ENCODE data around the gene KRT76. TPM values are rescaled to one million over a fixed set of nuclear protein-coding genes. Genes with fewer than 3 reads are reported as not detected.

The KRT76 gene
- total RNA-seq: not detected
- long read RNA-seq: 0 reads

GRCh38 chr12:52776913-52777395 is at the start of gene KRT76:
Gene KRT76 (minus strand): TSS chr12:52777345. CDS start chr12:52777291, 54 bp downstream.
- Histone ChIP-seq H3K36me3 (no peaks in the 10 kb centered on the region), H3K4me3 (no peak within 1 kb of the TSS), H3K27me3 (ENCODE audit: low read depth) (peaks cover 86% of the 10 kb centered on the region), H3K4me1 (no peaks in the 10 kb centered on the region), H3K27ac (replicated peaks) (no peak within 1 kb of the TSS), H3K9me3 (replicated peaks) (no peaks in the 10 kb centered on the region)
- TF ChIP-seq CTCF (IDR thresholded peaks at IDR 0.05; ENCODE audit: borderline replicate concordance): no peak
- intact Hi-C loops (cut with micrococcal nuclease): no loop called here
- DNase-seq: no peak

GRCh38 chr12:52825961-52826360 is 48.8 kb upstream of the KRT76 start:
- no peak overlapping the region for H3K4me3 ChIP-seq
- intact Hi-C loops (cut with micrococcal nuclease): no loop called here
- peaks cover 39% of the 10 kb centered on the region for H3K27me3 ChIP-seq (ENCODE audit: low read depth)
- H3K4me1 ChIP-seq: no peaks in the 10 kb centered on the region
- no peak for TF ChIP-seq CTCF (IDR thresholded peaks at IDR 0.05; ENCODE audit: borderline replicate concordance)
- H3K36me3 ChIP-seq: no peaks in the 10 kb centered on the region
- H3K9me3 ChIP-seq (replicated peaks): no peaks in the 10 kb centered on the region
- DNase-seq: no peak
- H3K27ac ChIP-seq (replicated peaks): no peak overlapping the region

- H3K9me3 ChIP-seq (replicated peaks): no peaks in the 10 kb centered on the region
- no peak for TF ChIP-seq CTCF (IDR thresholded peaks at IDR 0.05; ENCODE audit: borderline replicate concordance)
- intact Hi-C loops (cut with micrococcal nuclease): no loop called here
- no peak overlapping the region for H3K27ac ChIP-seq (replicated peaks)
- no peak overlapping the region for H3K4me3 ChIP-seq
- H3K4me1 ChIP-seq: no peaks in the 10 kb centered on the region
- H3K27me3 ChIP-seq (ENCODE audit: low read depth): peaks cover 41% of the 10 kb centered on the region
- DNase-seq: no peak
- no peaks in the 10 kb centered on the region for H3K36me3 ChIP-seq
Observed at GRCh38 chr12:52824741-52825410, 47.7 kb upstream of the KRT76 start.

GRCh38 chr12:52823761-52824450 is 46.8 kb upstream of the KRT76 start:
- no peak for DNase-seq
- H3K27me3 ChIP-seq (ENCODE audit: low read depth): peaks cover 50% of the 10 kb centered on the region
- no peaks in the 10 kb centered on the region for H3K9me3 ChIP-seq (replicated peaks)
- no peak overlapping the region for H3K27ac ChIP-seq (replicated peaks)
- intact Hi-C loops (cut with micrococcal nuclease): no loop called here
- no peaks in the 10 kb centered on the region for H3K36me3 ChIP-seq
- no peak for TF ChIP-seq CTCF (IDR thresholded peaks at IDR 0.05; ENCODE audit: borderline replicate concordance)
- no peaks in the 10 kb centered on the region for H3K4me1 ChIP-seq
- no peak overlapping the region for H3K4me3 ChIP-seq

GRCh38 chr12:52822771-52823510 is 45.8 kb upstream of the KRT76 start:
- no peak overlapping the region for H3K27ac ChIP-seq (replicated peaks)
- TF ChIP-seq CTCF (IDR thresholded peaks at IDR 0.05; ENCODE audit: borderline replicate concordance): no peak
- no peak for DNase-seq
- intact Hi-C loops (cut with micrococcal nuclease): no loop called here
- no peaks in the 10 kb centered on the region for H3K4me1 ChIP-seq
- H3K4me3 ChIP-seq: no peak overlapping the region
- no peaks in the 10 kb centered on the region for H3K36me3 ChIP-seq
- H3K27me3 ChIP-seq (ENCODE audit: low read depth): peaks cover 60% of the 10 kb centered on the region
- no peaks in the 10 kb centered on the region for H3K9me3 ChIP-seq (replicated peaks)

All from left ventricle myocardium inferior (tissue), 1 donor.